Cortex of kidney (tissue), 1 donor: Measurements from ENCODE around the gene ACOT11.
A peak's percentile ranks its signal among the peaks of the same experiment; 100 is the strongest.

Experiments used
- DNase-seq: peaks from one replicate; lab custom pipeline; 2025; lab: John Stamatoyannopoulos, UW

ACOT11 gene

GRCh38 chr1:54564312-54565112, 16.5 kb downstream of the ACOT11 start:
- no peak for DNase-seq

- no peak for DNase-seq
Observed at GRCh38 chr1:54565113-54565501, 17.1 kb downstream of the ACOT11 start.

- no peak for DNase-seq
Observed at GRCh38 chr1:54566438-54567141, 18.6 kb downstream of the ACOT11 start.

- no peak for DNase-seq
Observed at GRCh38 chr1:54567961-54568360, 19.9 kb downstream of the ACOT11 start.

- no peak for DNase-seq
Observed at GRCh38 chr1:54569339-54569738, 21.3 kb downstream of the ACOT11 start.

GRCh38 chr1:54570161-54570560, 22.1 kb downstream of the ACOT11 start:
- DNase-seq, result no peak

- no peak for DNase-seq
Observed at GRCh38 chr1:54571326-54571725, 23.3 kb downstream of the ACOT11 start.

GRCh38 chr1:54571803-54572541, 23.9 kb downstream of the ACOT11 start:
- DNase-seq, result no peak

- DNase-seq, result no peak
Observed at GRCh38 chr1:54572542-54572850, 24.5 kb downstream of the ACOT11 start.

- DNase-seq, result no peak
Observed at GRCh38 chr1:54574158-54574778, 26.2 kb downstream of the ACOT11 start.

- DNase-seq, result no peak
Observed at GRCh38 chr1:54575161-54575560, 27.1 kb downstream of the ACOT11 start.

GRCh38 chr1:54575605-54576290, 27.7 kb downstream of the ACOT11 start:
- DNase-seq, result no peak

GRCh38 chr1:54577612-54578011, 29.6 kb downstream of the ACOT11 start:
- DNase-seq, result no peak

GRCh38 chr1:54579337-54579781, 31.3 kb downstream of the ACOT11 start:
- DNase-seq, result no peak

- DNase-seq, result no peak
Observed at GRCh38 chr1:54580856-54581550, 33.0 kb downstream of the ACOT11 start.

- peak; percentile 43 for DNase-seq
Observed at GRCh38 chr1:54581621-54582035, 33.6 kb downstream of the ACOT11 start.

- no peak for DNase-seq
Observed at GRCh38 chr1:54582566-54583306, 34.7 kb downstream of the ACOT11 start.

- DNase-seq, result no peak
Observed at GRCh38 chr1:54583307-54583686, 35.3 kb downstream of the ACOT11 start.

GRCh38 chr1:54583871-54584270, 35.8 kb downstream of the ACOT11 start:
- no peak for DNase-seq

- DNase-seq, result no peak
Observed at GRCh38 chr1:54584575-54584974, 36.5 kb downstream of the ACOT11 start.
